ENCODE data around the gene CAV3.
A peak's percentile ranks its signal among the peaks of the same experiment; 100 is the strongest.
"Not testable (repeated sequence)": the region's sequence is repeated elsewhere in the genome, so short reads cannot be mapped to it uniquely, and the experiment has no call there.

CAV3 gene

DNA sequence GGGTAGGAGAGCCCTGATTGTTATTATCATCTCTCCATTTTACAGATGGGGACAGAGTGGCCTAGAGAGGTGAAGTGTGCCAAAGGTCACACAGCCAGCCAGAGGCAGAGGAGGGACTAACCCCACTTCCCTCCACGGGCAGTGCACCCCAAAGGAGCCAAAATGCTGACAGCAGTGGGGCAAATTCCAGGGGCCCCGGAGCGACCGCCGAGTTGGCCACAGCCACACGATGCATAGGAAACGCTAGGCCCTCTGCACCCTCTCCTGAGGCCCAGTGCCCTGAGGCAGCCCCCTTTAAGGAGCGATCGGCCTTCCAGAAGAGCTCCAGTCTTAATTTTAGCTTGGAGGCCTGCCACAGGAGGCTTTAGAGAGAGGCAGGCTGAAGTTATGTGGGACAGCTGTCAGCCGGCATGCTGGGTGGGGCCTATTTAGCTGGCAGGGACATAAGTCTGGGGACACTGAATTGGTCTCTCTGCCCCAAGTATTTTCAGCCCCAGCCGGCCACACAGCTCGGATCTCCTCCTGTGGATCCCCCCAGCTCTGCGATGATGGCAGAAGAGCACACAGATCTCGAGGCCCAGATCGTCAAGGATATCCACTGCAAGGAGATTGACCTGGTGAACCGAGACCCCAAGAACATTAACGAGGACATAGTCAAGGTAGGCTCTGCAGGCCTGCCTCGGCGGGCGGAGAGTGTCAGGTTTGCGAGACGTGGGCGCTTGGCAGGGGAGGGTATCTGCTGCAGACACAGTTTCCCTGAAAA is at the start of gene CAV3:
TSS of gene CAV3 (plus strand) at position 471 of the 763 bp plus-strand sequence. CDS start at position 546, 75 bp downstream.
- no peak for DNase-seq (ENCODE audit: low spot score)

DNA sequence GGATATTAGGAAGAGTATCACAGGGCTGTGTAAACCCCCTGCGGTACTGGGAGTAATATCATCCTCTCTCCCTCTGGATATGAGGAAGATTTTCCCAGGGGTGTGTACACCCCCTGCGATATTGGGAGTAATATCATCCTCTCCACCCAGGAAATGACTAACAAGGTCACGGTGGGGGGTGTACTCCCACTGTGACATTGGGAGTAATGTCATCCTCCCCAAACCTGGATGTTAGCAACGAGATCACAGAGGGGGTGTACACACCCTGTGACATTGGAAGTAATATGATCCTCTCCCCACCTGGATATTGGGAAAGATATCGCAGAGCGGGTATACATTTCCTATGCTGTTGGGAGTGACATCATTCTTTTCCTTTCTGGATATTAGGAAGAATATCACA is 48.6 kb upstream of the CAV3 start:
- DNase-seq (ENCODE audit: low spot score), result not testable (repeated sequence)

DNA sequence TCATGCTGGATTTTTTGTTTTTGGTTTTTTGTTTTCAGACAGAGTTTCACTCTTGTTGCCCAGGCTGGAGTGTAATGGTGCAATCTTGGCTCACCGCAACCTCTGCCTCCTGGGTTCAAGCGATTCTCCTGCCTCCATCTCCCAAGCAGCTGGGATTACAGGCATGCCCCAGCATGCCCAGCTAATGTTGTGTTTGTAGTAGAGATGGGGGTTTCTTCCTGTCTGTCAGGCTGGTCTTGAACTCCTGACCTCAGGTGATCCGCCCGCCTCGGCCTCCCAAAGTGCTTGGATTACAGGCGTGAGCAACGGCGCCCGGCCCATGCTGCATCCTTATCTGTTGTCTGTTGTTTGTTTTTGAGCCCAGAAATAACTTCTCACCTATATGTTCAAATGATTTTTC is 42.3 kb upstream of the CAV3 start:
- DNase-seq (ENCODE audit: low spot score), result not testable (repeated sequence)

DNA sequence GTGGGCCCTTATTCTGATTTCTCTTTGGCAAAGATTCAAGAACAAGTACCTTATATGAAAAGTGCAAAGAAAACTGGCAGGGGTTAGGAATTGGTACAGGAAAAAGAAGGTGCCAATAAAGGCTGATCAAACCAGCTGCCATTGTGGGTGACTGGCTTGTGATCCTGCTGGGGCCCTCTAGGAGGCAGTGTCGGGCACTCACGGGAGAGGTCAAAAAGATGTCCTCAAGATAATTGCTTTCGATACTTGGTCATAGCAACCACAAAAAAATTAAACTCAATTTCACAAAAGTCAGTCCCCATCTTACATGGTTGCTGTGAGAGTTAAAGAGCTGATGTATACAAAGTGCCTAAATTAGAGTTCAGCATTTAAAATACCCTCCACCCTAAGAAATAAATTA is 31.0 kb upstream of the CAV3 start:
- DNase-seq (ENCODE audit: low spot score), result no peak

DNA sequence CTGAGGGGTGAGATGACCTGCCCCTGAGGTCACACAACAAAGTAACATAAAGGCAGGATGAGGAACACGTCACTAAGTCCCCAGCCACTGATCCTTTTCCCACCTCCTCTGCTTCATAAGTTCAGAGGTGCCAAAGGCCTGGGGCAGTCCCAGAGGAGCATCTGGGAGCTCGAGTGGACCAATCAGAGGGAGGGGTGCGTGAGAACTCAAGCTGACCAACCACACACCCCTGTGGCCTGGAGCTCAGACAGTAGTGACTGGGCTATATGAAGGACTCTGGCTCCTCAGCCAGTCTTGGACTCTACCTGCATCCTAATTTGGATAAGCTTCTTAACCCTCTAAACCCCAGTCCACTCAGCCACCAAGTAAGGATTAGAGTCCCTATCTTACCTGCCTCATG is 28.0 kb upstream of the CAV3 start:
- DNase-seq (ENCODE audit: low spot score), result no peak

DNA sequence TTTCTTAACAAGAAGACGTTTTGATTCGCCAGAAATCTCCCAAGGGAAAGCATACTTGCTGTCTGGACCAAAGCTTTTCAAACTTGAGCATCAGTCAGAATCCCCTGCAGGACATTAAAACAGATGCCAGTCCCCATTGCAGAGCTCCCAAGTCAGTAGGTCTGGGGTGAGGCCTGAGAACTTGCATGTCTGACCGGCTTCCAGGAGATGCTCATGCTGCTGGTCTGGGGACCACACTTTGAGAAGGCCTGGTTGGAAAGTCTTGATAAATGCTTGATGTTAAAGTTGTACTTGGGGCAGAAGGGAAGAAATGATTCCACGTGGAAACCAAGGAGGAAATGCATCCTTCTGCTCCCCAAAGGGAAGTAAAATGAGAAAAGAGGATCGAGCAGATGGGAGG is 24.3 kb upstream of the CAV3 start:
- DNase-seq (ENCODE audit: low spot score), result peak; percentile 0

DNA sequence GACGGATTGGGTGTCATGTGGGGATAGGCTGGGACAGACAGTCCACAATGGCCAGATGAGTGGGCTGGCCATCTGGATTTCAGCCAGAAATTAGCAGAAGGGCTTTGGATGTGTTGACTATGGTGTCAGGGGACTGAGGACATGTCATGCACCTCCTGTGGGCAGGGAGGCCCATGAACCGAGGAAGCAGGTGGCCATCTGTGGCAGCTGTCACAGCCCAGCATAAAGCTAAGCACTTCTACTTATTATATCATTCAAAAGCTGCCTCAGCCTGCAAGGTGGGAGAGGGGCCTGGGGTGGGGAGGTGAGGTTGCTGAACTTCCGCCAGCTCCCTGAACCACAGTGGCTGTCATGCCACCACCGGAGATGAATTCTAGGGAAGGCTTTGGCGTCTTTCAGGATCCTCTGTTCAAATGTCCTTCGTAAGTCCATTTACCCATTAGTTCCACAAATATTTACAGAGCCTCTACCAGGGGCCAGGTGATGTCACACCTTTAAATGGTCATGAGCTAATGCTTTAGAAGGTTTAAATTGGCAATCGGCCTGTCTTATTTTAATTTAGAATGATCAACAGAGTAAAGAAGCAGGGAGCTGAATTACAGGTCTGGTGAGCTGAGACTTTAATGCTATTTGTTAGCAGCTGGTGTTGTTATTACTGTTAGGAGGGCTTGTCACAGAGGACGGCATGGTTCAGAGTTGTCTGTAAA is 23.6 kb upstream of the CAV3 start:
- peak; percentile 0 for DNase-seq (ENCODE audit: low spot score)

DNA sequence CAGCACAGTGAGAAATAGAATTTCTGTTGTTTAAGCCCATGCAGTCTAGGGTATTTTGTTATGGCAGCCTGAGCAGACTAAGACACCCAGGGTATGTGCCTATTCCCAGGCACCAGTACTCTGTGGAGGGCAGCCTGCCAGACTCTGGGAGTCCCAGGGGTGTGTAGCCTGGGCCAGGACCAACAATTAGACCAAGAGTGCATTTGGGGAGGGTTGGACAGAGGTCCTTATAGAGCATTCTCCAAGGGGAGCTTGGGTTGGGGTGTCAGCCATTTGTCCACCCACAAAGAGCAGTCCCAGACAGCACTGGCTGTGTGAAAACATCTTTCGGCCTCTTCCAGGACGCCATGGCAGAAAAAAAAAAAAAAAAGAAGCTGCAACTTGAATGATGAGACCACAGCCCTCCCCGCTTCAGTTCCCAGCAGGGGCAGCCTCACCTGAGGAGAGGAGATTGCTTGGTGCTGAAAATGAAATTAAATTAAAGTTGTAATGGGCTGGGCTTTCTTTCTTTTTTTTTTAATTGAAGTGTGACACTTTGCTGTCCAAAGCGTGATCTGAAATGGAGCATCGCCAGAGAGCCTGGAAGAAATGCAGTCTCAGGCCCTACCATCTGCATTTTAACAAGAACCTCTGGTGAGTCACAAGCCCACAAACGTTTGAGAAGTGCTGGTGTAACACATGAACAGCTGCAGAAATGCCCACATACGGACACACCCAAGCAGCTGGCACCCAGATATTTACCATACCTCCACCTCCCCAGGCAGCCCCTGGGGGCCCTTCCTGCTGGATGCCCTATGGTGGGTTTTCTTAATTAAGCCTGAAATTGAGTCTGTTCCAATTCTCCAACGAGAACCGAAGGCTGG is 21.3 kb upstream of the CAV3 start:
- no peak for DNase-seq (ENCODE audit: low spot score)

DNA sequence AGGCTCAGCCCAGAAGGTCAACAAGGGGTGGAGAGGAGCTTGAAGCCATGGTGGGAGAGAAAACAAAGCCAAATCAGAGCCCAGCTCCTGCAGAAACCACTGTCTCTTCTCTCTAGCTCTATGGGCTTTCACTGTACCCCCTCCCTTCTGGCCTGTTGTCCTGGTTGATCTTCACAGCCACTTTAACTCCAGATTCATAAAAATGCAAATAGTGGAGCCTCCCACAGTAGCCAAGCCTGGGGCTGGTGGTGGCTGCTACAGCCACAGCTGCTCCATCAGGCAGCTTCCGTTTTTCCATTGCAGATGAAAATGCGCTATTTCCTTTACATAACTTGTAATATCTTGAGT is 20.7 kb upstream of the CAV3 start:
- DNase-seq (ENCODE audit: low spot score), result no peak

DNA sequence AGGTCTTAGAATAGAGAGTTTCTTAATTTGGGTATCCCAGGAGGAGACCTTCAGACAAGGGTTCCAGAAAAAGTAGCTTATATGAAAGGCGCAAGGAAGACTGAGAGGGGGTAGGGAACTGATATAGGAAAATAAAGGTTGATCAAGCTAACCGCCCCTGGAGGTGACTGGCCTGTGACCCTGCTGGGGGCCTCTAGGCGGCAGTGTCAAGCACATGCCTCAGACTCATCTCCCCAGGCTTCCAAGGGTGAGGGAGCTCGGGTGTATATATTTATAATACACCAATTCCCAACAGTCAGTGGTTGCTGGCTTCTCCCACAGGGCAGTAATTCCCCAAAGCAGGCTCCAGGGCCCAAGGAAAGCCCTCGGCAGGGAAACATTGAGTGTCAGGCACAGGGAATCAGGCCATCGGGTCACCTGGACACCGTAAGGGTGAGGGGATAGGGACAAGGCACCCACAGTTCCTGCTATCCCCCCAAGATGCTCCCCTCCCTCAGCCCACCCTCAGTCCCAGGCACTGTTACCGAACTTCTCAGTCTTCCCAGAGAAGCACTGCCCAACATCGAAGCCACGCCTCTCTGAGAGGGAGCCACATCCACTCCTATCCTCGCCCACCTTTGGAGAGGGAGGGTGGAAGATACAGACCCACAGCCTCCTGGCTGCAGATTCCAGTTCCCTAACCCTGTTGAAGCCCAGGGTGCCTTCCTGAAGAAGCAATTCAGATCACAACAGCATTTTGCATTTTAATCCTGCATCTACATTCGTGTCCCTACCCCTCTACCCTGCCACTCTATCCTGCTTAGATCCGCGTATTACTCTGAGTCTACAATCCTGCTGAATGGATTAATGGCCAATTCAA is 19.5 kb upstream of the CAV3 start:
- peak; percentile 44 for DNase-seq (ENCODE audit: low spot score)

DNA sequence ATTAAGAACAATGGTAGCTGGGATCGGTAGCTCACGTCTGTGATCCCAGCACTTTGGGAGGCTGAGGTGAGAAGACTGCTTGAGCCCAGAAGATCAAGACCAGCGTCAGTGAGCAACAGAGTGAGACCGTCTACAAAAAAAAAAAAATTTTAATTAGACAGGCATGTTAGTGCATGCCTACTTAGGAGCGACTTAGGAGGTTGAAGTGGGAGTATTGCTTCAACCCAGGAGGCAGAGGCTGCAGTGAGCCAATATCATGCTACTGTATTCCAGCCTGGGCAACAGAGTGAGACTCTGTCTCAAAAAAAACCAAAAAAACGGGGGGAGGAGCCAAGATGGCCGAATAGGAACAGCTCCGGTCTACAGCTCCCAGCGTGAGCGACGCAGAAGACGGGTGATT is 17.8 kb upstream of the CAV3 start:
- DNase-seq (ENCODE audit: low spot score), result not testable (repeated sequence)

DNA sequence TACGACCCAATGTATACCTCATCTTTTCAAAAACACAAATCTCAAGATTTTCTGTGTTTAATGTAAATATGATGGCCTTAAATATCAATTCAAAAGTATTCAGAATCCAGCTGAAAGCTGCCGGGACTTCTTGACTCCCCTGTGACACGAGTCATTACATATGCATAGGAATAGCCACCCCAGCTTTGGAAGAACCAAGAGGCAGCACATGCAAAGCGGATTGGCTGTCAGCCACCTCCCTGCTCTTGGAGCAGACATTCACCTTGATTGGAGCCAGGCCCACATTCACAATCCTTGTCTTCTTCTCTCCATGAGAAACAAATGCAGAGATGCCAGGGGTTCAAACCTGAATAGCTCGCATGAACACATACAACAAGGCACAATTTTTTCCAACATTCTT is 10.8 kb upstream of the CAV3 start:
- DNase-seq (ENCODE audit: low spot score), result no peak

DNA sequence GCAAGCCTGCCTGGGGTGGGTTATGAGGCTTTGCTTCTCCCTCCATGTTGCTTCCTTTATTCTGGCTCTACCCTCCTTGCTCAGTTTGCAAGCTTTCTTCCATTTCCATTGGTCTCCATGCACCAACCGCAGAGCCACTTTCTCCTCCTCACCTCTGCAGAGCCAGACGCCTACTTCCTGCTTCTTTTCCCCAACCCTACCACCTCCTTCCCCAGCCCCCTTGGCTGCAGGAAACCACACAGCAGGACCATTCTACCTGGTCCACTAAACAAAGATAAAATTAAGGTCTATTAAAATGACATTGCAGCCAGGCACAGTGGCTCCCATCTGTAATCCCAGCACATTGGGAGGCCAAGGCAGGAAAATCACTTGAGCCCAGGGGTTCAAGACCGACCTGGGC is 10.0 kb upstream of the CAV3 start:
- DNase-seq (ENCODE audit: low spot score), result no peak

DNA sequence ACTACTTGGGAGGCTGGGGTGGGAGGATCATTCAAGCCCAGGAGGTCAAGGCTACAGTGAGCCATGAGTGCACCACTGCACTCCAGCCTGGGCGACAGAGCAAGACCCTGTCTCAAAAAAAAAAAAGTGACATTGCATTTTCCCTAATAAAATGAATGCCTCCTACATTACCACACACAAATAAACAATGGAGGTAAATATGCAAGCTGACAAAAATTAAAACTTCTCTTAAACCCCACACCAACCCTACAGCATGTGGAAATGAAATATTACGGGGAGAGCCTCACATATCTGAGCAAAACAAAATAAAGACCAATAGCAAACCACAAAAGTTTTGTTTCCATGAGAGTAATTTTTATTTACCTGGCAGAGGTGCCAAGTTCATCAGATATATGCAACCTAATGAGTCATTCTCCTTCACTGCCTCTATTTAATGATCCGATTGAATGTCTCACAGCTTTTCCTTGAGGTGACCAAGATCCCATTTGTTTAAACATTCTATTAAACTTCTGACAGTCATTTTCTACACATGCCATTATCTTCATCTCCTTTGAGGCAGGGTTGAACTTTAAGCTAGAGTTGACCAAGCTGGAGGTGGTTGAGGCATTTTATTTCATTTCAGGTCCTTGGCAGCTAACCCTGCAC is 9.4 kb upstream of the CAV3 start:
- no peak for DNase-seq (ENCODE audit: low spot score)

DNA sequence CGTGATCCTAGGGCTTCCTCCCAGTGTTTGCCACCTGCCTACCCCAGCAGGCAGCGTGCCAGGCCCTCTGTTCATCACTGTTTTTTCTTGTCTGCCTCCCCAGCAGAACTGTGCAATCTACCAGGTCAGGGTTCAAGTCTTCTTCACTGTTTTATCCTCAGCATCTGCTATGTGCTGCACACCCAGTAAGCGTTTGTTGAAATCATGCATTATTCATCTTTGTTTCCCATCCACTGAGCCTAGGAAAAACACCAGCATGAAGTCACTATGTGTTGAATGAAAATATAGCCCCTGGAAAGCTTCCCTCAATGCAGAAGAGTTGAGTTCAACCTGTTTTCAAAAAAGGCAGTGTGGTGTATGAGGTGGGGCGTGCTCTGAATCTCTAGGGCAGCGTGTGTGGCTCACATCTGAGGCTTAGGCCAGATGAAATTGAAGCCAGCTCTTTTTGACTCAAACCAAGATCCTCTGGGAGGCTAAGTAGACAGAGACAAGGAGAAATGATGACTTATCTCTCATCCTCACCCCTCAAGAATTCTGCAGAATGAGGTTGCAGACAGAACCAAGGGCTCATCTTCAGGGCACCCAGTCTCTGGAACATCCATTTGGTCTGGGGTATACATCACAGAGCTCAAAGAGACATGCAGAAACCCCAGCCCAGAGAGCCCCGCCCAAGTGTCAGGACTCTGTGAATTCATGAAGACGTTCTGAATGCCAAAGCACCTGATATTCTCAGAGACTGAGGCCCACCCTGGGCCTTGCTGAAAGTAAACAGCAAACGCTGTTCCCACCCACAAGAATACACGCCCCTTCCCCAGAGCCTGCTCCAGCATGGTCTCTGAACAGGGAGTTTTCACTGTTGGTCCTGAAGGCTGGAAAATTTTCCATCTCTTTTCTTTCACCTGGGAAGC is 5.7 kb upstream of the CAV3 start:
- DNase-seq (ENCODE audit: low spot score), result no peak

DNA sequence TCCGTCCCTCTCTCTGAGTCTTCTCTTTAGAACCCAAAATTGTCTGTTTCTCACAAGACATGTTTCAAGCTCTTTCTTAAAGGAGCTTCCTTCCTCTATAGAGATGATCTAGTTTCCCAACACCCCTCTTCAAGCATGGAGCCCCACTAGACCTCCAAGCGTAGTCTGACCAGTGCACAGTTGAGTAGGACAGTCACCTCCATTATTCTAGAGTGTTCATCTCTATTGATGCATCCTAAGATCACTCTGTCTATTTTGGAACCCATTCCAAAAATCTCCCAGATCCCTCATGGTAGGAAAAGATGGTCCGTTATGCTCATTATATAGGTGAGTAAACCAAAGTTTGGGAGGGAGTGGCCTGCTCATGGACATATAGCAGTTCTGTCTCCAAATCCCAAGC is 4.1 kb upstream of the CAV3 start:
- DNase-seq (ENCODE audit: low spot score), result no peak

DNA sequence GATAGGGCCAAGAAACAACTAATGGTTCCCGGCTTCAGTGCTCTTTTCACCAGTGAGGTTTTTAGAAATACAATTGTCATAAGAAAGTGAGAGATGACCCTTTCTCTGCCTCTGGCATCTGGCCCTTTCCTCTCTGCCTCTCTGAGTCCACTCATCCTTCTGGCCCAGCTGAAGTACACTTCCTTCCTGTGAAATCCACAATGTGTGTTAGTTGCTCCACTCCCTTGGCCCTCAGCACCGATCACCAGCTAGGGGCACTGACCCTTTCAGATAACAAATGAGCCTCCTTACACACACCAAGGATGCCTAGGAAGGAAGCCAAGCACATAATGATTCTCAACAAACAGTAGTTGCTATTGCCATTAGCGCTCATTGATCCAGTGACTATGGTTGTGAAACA is 2.9 kb upstream of the CAV3 start:
- DNase-seq (ENCODE audit: low spot score), result no peak

DNA sequence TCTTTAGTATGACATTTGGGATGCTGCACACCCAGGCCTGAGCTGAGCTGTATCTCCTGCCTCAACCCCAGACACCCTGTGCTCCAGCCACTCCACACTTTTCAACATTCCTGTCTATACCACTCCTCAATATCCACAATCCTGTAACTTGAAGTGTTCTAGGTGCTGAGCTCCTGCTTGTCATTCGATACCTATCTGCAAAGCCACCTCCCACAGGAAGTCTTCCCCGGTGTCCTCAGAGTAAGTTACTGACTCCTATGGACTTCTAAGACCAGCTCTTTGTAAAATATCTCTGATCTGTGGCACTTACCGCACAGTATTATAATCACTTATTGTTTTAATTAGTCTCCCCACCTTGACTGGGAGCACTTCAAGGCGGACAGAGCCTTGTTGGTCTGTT is 1.2 kb upstream of the CAV3 start:
- DNase-seq (ENCODE audit: low spot score), result no peak

DNA sequence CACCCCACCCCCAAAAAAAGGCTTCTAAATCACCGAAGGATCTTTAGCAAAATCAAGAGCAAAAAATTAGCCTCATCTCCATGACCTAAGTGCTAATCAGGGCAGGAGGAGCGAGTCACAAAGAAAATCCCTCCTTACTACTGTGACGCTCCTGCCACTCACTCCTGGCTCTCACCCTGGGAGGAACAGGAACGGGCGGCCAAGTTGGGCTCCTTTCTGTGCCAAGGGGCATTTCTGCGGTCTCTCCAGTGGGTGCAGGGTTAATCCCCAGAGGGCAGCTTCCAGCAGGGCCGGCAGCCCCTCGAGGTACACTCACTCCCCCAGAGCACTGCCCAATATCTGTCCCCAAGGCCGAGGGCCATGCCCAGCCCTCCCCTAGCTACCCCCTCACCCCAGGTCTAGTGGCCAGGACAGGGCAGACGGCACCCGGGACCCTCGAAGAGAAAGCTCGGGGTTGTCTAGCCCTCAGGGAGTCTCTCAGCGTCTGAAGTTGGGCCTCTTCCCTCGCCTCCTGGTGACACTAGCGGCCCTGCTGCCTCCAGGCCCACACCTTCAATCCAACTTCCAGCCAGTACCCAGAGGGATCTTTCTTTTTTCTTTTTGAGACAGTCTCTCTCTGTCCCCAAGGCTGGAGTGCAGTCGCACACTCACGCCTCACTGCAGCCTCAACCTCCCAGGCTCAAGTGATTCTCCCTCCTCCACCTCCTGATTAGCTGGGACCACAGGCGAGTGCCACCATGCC is 706 bp downstream of the CAV3 start:
- no peak for DNase-seq (ENCODE audit: low spot score)

DNA sequence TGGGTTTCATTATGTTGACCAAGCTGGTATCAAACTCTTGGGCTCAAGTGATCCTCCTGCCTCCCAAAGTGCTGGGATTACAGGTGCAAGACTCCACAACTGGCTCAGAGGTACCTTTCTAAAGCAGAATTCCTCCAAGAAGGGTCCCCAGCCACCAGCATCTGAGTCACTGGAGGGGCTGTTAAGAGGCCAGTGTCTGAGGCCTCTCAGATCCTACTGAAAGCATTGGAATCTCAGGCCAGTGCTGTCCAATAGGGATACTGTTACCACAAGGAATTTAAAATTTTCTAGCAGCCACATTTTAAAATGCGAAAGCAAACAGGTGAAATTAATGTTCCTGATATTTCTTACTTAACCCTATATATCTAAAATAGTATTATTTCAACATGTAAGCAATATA is 1.3 kb downstream of the CAV3 start:
- no peak for DNase-seq (ENCODE audit: low spot score)

Data from germinal center (tissue), 1 donor.